Measurements from ENCODE around the gene MTCL1. TPM values are rescaled to one million over a fixed set of nuclear protein-coding genes. Genes with fewer than 3 reads are reported as not detected.

MTCL1 gene
- total RNA-seq, 1 donor: 54.9 TPM

DNA sequence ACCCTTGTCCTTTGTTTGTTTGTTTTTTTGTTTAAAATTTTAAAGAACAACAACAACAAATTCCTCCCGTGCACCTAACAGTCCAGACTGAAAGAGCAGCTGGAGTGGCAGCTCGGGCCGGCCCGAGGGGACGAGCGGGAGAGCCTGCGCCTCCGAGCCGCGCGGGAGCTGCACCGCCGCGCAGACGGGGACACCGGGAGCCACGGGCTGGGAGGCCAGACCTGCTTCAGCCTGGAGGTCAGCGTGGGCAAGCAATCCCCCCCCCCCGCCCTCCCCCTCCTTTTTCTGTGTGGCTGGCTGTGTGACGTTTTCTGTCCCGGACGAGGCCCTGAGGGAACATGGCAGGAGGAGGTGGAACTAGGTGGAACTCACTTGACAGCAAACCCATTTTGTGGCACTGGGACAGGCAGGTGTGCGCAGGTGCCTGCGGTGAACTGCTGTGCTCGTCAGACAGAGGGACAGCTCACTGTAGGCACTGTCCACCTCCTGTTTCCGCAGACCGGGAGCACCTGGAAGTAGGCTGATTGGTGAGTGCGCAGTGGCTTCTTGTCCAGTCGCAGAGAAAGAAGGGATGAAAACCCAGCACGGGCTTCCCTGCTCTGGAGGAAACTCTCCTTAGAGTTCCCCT is 80.6 kb downstream of the MTCL1 start:
- no peak overlapping the region for H3K4me3 ChIP-seq (ENCODE audit: low read depth, low read length)
- DNase-seq (ENCODE audit: low read depth): no peak
- TF ChIP-seq, protein P1, sequence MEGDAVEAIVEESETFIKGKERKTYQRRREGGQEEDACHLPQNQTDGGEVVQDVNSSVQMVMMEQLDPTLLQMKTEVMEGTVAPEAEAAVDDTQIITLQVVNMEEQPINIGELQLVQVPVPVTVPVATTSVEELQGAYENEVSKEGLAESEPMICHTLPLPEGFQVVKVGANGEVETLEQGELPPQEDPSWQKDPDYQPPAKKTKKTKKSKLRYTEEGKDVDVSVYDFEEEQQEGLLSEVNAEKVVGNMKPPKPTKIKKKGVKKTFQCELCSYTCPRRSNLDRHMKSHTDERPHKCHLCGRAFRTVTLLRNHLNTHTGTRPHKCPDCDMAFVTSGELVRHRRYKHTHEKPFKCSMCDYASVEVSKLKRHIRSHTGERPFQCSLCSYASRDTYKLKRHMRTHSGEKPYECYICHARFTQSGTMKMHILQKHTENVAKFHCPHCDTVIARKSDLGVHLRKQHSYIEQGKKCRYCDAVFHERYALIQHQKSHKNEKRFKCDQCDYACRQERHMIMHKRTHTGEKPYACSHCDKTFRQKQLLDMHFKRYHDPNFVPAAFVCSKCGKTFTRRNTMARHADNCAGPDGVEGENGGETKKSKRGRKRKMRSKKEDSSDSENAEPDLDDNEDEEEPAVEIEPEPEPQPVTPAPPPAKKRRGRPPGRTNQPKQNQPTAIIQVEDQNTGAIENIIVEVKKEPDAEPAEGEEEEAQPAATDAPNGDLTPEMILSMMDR (IDR thresholded peaks at IDR 0.05; ENCODE audit: insufficient read depth, low read length): no peak

DNA sequence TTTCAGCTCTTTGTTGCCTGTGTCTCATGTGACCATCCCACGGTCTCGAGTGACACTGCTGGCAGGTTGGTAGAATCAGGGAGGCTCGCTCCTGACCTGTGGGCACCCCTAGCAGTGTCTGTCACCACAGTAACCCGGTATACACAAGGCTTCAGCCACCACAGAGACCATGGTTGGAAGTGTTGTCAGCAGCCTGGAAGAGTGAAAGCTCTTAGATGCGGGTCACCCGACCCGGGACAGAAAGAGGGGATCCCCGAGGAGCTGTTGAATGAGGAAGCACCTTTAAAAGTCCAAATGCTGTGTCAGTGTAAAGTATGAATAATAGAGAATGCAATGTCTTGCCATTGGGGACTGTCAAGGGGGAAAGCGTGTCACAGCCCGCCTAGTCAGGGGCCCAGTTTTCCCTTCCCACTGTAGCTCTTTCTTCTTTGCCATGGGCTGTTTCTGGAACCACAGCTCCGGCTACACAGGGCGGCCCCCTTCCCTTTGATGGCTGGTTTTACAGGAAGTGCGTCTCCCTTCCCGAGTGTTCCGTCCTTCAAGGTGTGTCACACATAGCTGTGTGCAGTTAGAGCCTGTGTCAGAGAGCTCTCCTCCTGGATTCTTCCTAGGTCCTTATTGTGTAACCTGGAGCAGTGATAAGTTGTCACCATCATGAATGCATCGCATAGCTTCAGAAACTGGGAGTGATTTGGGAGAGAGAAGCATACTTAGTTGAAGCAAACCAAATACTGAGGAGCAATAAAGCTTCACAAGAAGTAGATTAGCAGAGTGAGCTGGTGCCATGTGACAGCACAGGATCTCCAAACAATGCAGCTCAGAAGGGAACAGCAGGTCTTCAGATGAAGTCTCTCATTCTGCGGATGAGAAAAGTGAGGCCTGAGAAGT is 81.4 kb downstream of the MTCL1 start:
- DNase-seq (ENCODE audit: low read depth): no peak
- TF ChIP-seq, protein P1 (IDR thresholded peaks at IDR 0.05; ENCODE audit: insufficient read depth, low read length): no peak

DNA sequence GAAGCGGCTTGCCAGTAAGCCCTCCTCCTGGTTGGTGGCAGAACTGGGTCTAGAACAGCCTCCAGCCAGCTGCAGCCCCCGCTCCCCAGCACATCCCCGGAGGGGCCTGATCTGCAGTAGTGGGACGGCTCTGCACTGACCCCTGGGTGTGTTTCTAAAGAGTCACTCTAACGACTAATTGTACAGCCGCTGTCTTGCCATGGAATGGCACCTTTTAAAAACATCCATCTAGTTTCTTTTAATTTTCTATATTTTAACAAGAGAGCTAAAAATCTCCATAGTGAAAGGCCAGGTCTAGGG is 82.0 kb downstream of the MTCL1 start:
- TF ChIP-seq, protein P1 (IDR thresholded peaks at IDR 0.05; ENCODE audit: insufficient read depth, low read length): no peak
- no peak overlapping the region for H3K4me3 ChIP-seq (ENCODE audit: low read depth, low read length)
- no peak for DNase-seq (ENCODE audit: low read depth)

More for the DNA sequence above, 81.4 kb downstream of the MTCL1 start:
- H3K4me3 ChIP-seq (ENCODE audit: low read depth, low read length): no peak overlapping the region

DNA sequence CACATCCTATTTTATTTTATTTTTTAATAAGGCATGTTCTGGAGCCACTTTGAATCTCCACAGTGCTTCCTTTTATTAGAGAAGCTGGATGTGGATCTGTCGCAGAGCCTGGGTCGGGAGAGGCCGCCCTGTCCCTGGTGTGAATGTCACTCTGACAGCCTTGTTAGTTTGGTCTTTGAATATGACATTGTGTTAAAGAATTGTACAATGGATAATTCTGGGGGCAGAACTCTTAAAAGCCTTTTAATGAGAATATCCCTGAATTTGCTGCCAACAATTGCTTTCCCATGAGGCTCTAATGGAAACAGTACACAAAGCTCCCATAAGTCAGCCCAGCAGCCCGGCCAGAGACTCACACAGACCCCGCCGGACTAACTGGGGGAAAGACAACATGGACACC is 82.4 kb downstream of the MTCL1 start:
- TF ChIP-seq, protein P1 (IDR thresholded peaks at IDR 0.05; ENCODE audit: insufficient read depth, low read length): no peak
- DNase-seq (ENCODE audit: low read depth): no peak
- no peak overlapping the region for H3K4me3 ChIP-seq (ENCODE audit: low read depth, low read length)

DNA sequence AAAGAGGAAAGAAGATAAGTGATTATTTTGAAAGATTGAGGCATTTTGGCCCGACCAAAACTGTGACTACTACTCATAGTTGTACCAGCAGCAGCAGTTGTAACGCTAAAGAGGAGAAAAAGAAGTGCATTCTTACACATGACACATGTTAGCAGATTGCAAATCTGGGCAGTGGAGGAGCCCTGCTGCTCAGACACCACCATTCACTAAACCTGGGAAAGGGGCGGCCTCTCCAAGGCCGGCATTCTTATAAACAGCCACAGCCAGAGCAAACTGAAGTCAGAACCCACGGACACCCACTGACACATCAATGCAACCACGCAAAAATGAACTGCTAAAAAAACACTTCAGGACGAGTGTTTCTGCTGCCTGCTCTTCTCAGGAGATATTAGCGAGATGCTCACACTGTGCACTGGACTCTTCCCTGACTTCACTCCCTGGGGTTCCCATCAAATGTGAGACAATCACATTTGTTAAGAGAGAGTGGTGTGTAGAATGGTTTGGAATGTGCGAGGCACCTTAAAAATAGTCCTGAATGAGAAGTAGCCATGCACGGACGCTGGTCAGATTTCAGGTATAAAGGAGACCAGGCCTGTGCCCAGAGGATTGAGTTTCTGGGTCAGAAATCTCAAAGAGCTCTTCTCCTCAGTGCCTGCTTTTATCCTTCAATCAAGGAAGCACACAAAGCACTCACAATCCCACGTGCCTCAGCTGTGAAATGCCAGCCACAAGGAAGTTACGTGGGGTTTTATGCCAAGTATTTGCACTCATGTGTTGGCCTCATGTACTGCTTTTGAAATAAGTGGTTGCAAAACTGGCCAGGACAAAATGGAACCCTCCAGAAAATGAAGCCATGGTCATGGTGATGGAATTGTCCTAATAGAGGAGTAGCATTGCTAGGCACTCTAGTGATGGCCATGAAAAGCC is 83.4 kb downstream of the MTCL1 start:
- TF ChIP-seq, protein P1 (IDR thresholded peaks at IDR 0.05; ENCODE audit: insufficient read depth, low read length): no peak
- DNase-seq (ENCODE audit: low read depth): no peak

DNA sequence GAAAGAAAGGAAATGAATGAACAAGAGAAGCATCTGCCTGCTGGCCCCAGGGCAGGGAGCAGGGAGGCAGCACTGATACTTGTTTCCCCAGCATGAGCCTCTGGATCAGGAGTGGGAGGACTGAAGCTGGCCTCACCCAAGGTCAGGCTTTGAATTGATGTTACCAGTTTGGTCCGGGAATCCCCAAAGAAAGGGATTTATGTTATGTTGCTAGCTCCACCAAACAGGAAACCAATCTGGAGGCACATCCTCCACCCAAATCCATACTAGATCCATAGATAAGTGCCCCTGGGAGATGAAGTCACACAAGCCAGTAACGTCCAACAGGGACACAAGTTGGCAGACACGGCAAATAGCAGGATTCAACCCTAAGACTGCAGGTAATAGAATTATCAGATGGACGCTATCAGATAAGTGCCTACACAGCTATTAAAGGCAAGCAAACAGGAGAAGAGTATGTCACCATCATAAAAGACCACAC is 85.9 kb downstream of the MTCL1 start:
- no peak overlapping the region for H3K4me3 ChIP-seq (ENCODE audit: low read depth, low read length)
- DNase-seq (ENCODE audit: low read depth): peak; percentile 35
- TF ChIP-seq, protein P1 (IDR thresholded peaks at IDR 0.05; ENCODE audit: insufficient read depth, low read length): no peak

More for the DNA sequence above, 83.4 kb downstream of the MTCL1 start:
- H3K4me3 ChIP-seq (ENCODE audit: low read depth, low read length): no peak overlapping the region

All from fibroblast of the aortic adventitia (primary cell).